Occipital lobe (tissue), 2 donors: ENCODE data around the gene HBEGF. TPM values are rescaled to one million over a fixed set of nuclear protein-coding genes. Genes with fewer than 3 reads are reported as not detected.
A peak's percentile ranks its signal among the peaks of the same experiment; 100 is the strongest.
"Not testable (repeated sequence)": the region's sequence is repeated elsewhere in the genome, so short reads cannot be mapped to it uniquely, and the experiment has no call there.

ENCODE experiments used
- DNase-seq: peaks from one replicate; lab custom pipeline; 2025; lab: John Stamatoyannopoulos, UW
- total RNA-seq: library from RNA; depleted of rRNA; stranded (reverse); fragments of >200 nt; gene quantifications from one replicate; pipeline ENCODE4 v1.2.3, GENCODE V29; 2014

HBEGF gene
- total RNA-seq, 1 donor from 2014 or later, result 8.7 TPM

- DNase-seq, result no peak
Measured at GRCh38 chr5:140360681-140361479, 14.5 kb upstream of the HBEGF start.

- no peak for DNase-seq
Measured at GRCh38 chr5:140360101-140360500, 13.7 kb upstream of the HBEGF start, which contains the start of gene SLC4A9. SLC4A9 (plus strand) TSS chr5:140360194; CDS start chr5:140360237, 43 bp downstream.

- no peak for DNase-seq
Measured at GRCh38 chr5:140358738-140359310, 12.4 kb upstream of the HBEGF start.

- DNase-seq, result peak; percentile 76
Measured at GRCh38 chr5:140357726-140358093, 11.3 kb upstream of the HBEGF start.

- DNase-seq, result no peak
Measured at GRCh38 chr5:140356853-140357725, 10.7 kb upstream of the HBEGF start.

- no peak for DNase-seq
Measured at GRCh38 chr5:140355546-140355945, 9.1 kb upstream of the HBEGF start.

GRCh38 chr5:140351609-140352334 is 5.4 kb upstream of the HBEGF start:
- no peak for DNase-seq

GRCh38 chr5:140349244-140349643 is 2.8 kb upstream of the HBEGF start:
- no peak for DNase-seq

- no peak for DNase-seq
Measured at GRCh38 chr5:140348104-140348503, 1.7 kb upstream of the HBEGF start.

GRCh38 chr5:140347360-140347759 is 957 bp upstream of the HBEGF start:
- DNase-seq, result no peak

GRCh38 chr5:140345919-140346347 is 470 bp downstream of the HBEGF start:
- peak; percentile 51 for DNase-seq

GRCh38 chr5:140344683-140345423 is 1.6 kb downstream of the HBEGF start:
- DNase-seq, result no peak

GRCh38 chr5:140343849-140344248 is 2.6 kb downstream of the HBEGF start:
- DNase-seq, result not testable (repeated sequence)

- no peak for DNase-seq
Measured at GRCh38 chr5:140342896-140343295, 3.5 kb downstream of the HBEGF start.

- DNase-seq, result no peak
Measured at GRCh38 chr5:140342287-140342686, 4.1 kb downstream of the HBEGF start.

GRCh38 chr5:140341591-140341990 is 4.8 kb downstream of the HBEGF start:
- peak; percentile 64 for DNase-seq

GRCh38 chr5:140340605-140341121 is 5.7 kb downstream of the HBEGF start:
- no peak for DNase-seq

GRCh38 chr5:140339636-140340035 is 6.8 kb downstream of the HBEGF start:
- no peak for DNase-seq

- DNase-seq, result no peak
Measured at GRCh38 chr5:140338908-140339307, 7.5 kb downstream of the HBEGF start.

GRCh38 chr5:140338336-140338735 is 8.1 kb downstream of the HBEGF start:
- DNase-seq, result no peak
